DND-41 (cell line): ENCODE measurements around the gene CAMK4.
"Not testable (repeated sequence)": the region's sequence is repeated elsewhere in the genome, so short reads cannot be mapped to it uniquely, and the experiment has no call there.

ENCODE experiments used
- ATAC-seq: fragments of 200-7000 bp; cut with Tn5 transposase; 3 replicates; pipeline ENCODE4 v1.9.1; 2021; ENCODE audit warnings: low read depth; ENCODE audit not compliant: insufficient read depth
- DNase-seq: peaks from one replicate; pipeline ENCODE4 v3.0.0-alpha.2; 2020
- H2AFZ ChIP-seq: 2 replicates; pipeline ENCODE4 v1.6.0; 2012; ENCODE audit warnings: low read depth, low read length
- H3K27ac ChIP-seq: 2 replicates; pipeline ENCODE4 v1.5.1; 2012; ENCODE audit warnings: low read length, inconsistent platforms
- H3K27me3 ChIP-seq: fragments of 200-600 bp; sonication (generic); 2 replicates; pipeline ENCODE4 v1.6.0; 2012; ENCODE audit warnings: low read length, mild to moderate bottlenecking, inconsistent platforms; ENCODE audit not compliant: insufficient read depth, poor library complexity
- H3K36me3 ChIP-seq: 2 replicates; pipeline ENCODE4 v1.5.1; 2012; ENCODE audit warnings: low read length, inconsistent platforms; ENCODE audit not compliant: insufficient read depth
- H3K4me1 ChIP-seq: 2 replicates; pipeline ENCODE4 v1.5.1; 2012; ENCODE audit warnings: mild to moderate bottlenecking, low read length; ENCODE audit not compliant: insufficient read depth
- H3K4me2 ChIP-seq: 2 replicates; pipeline ENCODE4 v1.6.0; 2012; ENCODE audit warnings: mild to moderate bottlenecking, moderate library complexity, low read length, inconsistent platforms; ENCODE audit not compliant: insufficient read depth
- H3K4me3 ChIP-seq, 2 experiments: fragments of 200-600 bp in 1 of 2; shearing (Covaris generic) in 1 of 2; 2 replicates each; pipeline ENCODE4 v1.5.1; 2012 to 2016; ENCODE audit warnings: inconsistent platforms in 2 of 2, low read length in 2 of 2, mild to moderate bottlenecking in 2 of 2, low read depth in 1 of 2, moderate library complexity in 1 of 2
- H3K79me2 ChIP-seq: 2 replicates; pipeline ENCODE4 v1.6.0; 2012; ENCODE audit warnings: low read length, inconsistent platforms; ENCODE audit not compliant: insufficient read depth
- H3K9ac ChIP-seq: 2 replicates; pipeline ENCODE4 v1.6.0; 2012; ENCODE audit warnings: low read depth, mild to moderate bottlenecking, inconsistent platforms, low read length, moderate library complexity
- H3K9me3 ChIP-seq: 2 replicates; pipeline ENCODE4 v1.5.1; 2012; ENCODE audit warnings: low read length, moderate library complexity, mild to moderate bottlenecking, inconsistent platforms; ENCODE audit not compliant: insufficient read depth, severe bottlenecking
- H4K20me1 ChIP-seq: 2 replicates; pipeline ENCODE4 v1.6.0; 2012; ENCODE audit warnings: low read length; ENCODE audit not compliant: insufficient read depth
- EZH2 ChIP-seq: IDR thresholded peaks from 3 replicates; pipeline ENCODE4 v1.6.1; 2012; ENCODE audit warnings: borderline replicate concordance, low read depth, mild to moderate bottlenecking, moderate library complexity, low read length, inconsistent platforms; ENCODE audit not compliant: severe bottlenecking
- TF ChIP-seq, protein P1 (sequence below): IDR thresholded peaks from 2 replicates; pipeline ENCODE4 v1.5.1; 2012; ENCODE audit warnings: borderline replicate concordance, low read length, moderate library complexity, mild to moderate bottlenecking; ENCODE audit not compliant: poor library complexity, severe bottlenecking; ENCODE audit errors: extremely low read depth

Gene CAMK4

DNA sequence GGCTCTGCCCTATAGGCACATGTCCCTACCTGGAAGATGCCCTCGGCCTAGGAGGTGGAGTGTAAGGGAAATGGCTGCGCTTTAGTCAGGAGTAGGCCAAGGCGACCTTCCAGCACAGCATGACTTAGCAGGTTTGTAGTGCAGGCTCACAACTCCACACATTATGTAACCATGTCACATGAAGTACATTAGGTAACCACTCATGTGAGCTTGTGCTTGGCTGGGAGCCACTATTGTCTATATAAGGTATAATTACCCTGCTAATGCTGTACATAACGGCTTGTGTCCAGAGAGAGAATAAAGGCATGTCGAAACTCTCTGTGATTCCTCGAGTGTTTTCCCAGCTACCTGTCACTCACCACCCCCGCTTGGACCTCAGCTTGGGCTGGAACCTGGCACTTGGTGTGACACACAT lies 74.9 kb downstream of the CAMK4 start:
- H3K27ac ChIP-seq = no peak overlapping the region
- H3K4me3 ChIP-seq = no peak overlapping the region
- H3K4me1 ChIP-seq = no peaks in the 10 kb centered on the region
- H3K36me3 ChIP-seq = peaks cover 12% of the 10 kb centered on the region
- TF ChIP-seq, protein P1, sequence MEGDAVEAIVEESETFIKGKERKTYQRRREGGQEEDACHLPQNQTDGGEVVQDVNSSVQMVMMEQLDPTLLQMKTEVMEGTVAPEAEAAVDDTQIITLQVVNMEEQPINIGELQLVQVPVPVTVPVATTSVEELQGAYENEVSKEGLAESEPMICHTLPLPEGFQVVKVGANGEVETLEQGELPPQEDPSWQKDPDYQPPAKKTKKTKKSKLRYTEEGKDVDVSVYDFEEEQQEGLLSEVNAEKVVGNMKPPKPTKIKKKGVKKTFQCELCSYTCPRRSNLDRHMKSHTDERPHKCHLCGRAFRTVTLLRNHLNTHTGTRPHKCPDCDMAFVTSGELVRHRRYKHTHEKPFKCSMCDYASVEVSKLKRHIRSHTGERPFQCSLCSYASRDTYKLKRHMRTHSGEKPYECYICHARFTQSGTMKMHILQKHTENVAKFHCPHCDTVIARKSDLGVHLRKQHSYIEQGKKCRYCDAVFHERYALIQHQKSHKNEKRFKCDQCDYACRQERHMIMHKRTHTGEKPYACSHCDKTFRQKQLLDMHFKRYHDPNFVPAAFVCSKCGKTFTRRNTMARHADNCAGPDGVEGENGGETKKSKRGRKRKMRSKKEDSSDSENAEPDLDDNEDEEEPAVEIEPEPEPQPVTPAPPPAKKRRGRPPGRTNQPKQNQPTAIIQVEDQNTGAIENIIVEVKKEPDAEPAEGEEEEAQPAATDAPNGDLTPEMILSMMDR = no peak
- TF ChIP-seq EZH2 = no peak
- H3K9ac ChIP-seq = no peak overlapping the region
- no peaks in the 10 kb centered on the region for H3K27me3 ChIP-seq
- peaks cover 16% of the 10 kb centered on the region for H3K9me3 ChIP-seq
- no peaks in the 10 kb centered on the region for H4K20me1 ChIP-seq
- no peak for ATAC-seq
- H3K79me2 ChIP-seq = no peaks in the 10 kb centered on the region
- H3K4me2 ChIP-seq = no peak overlapping the region
- peak; percentile 10 for DNase-seq
- no peak overlapping the region for H2AFZ ChIP-seq

DNA sequence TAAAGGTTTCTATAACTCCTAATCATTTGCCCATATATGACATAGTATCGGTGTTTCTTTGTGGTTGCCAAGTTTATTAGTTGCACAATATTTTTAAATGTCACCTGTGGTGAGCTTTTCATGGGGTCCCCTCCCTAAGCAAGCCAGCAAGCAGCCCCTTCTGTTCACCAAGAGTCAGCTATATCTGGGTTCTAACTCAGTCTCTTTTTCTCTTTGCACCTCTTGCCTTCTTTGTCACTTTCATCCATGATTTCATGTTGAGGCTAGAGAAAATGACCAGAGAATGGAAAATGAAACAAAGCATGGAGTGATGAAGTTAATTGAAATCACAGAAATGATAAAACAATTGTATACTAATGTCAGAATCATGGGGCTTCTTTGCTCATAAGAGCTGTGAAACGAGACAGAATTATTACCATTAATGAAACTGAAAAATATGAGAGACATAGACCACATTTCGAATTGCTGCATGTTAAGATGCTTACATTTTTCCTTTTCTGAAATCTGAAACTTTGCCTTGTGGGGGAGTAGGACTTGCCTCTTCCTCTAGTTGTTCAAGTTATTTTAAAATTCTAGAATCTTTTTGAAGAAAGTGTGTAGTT lies 75.7 kb downstream of the CAMK4 start:
- H3K4me3 ChIP-seq = no peak overlapping the region
- no peaks in the 10 kb centered on the region for H3K79me2 ChIP-seq
- H3K9ac ChIP-seq = no peak overlapping the region
- H3K27me3 ChIP-seq = no peaks in the 10 kb centered on the region
- no peaks in the 10 kb centered on the region for H4K20me1 ChIP-seq
- no peak overlapping the region for H2AFZ ChIP-seq
- DNase-seq = no peak
- ATAC-seq = no peak
- H3K27ac ChIP-seq = no peak overlapping the region
- no peak for TF ChIP-seq EZH2
- TF ChIP-seq, protein P1 = no peak
- H3K36me3 ChIP-seq = peaks cover 12% of the 10 kb centered on the region
- no peak overlapping the region for H3K4me2 ChIP-seq
- H3K4me1 ChIP-seq = no peaks in the 10 kb centered on the region
- peaks cover 16% of the 10 kb centered on the region for H3K9me3 ChIP-seq

DNA sequence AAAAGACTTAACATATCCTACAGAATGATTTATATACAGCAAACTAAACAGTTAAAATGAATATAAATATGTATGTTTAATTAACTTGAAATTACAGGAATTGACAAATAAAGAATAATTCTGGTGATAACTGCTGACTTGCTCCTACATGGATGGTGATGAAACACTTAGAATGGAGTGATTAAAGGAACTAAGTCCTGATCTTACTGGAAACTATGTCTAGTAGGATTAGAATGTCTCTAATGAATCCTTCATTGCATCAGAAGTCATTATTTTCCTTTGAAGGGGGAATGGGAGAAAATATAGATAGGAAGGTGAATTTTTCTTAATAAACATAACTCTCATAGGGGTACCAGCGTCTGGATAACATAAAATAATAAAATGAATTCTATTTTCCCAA lies 77.1 kb downstream of the CAMK4 start:
- Histone ChIP-seq H3K79me2 (no peaks in the 10 kb centered on the region), H3K27me3 (no peaks in the 10 kb centered on the region), H3K36me3 (peaks cover 12% of the 10 kb centered on the region), H4K20me1 (no peaks in the 10 kb centered on the region), H3K4me2 (no peak overlapping the region), H3K9ac (no peak overlapping the region), H2AFZ (no peak overlapping the region), H3K27ac (no peak overlapping the region), H3K4me3 (no peak overlapping the region), H3K9me3 (peaks cover 16% of the 10 kb centered on the region), H3K4me1 (no peaks in the 10 kb centered on the region)
- ATAC-seq (no peak), DNase-seq (no peak)
- TF ChIP-seq EZH2 = no peak
- TF ChIP-seq, protein P1 = no peak

DNA sequence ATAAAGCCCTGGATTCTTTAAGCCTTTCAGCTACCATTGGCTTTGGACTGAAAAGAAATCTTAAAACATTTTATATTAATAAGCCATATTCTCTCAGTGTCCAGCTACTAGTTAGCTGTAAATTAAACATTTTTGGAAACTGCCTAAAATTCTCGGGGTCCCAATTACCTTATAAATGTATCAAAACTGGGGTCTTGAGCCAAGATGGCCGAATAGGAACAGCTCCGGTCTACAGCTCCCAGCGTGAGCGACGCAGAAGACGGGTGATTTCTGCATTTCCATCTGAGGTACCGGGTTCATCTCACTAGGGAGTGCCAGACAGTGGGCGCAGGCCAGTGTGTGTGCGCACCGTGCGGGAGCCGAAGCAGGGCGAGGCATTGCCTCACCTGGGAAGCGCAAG lies 77.9 kb downstream of the CAMK4 start:
- ATAC-seq, DNase-seq, H3K27ac ChIP-seq, H3K79me2 ChIP-seq, H2AFZ ChIP-seq, H3K4me3 ChIP-seq, H4K20me1 ChIP-seq, H3K9ac ChIP-seq, H3K4me2 ChIP-seq, H3K27me3 ChIP-seq, H3K4me1 ChIP-seq: not testable (repeated sequence)
- Histone ChIP-seq H3K36me3 (peaks cover 12% of the 10 kb centered on the region), H3K9me3 (peaks cover 16% of the 10 kb centered on the region)
